SJSA1 (cell line): ENCODE data around the gene COPS6. TPM values are rescaled to one million over a fixed set of nuclear protein-coding genes. Genes with fewer than 3 reads are reported as not detected.
"Not testable (repeated sequence)": the region's sequence is repeated elsewhere in the genome, so short reads cannot be mapped to it uniquely, and the experiment has no call there.

ENCODE experiments used
- DNase-seq, 2 experiments: peaks; one replicate each; pipeline ENCODE4 v3.0.0-alpha.2; 2015 to 2020; ENCODE audit warnings: low spot score in 2 of 2, low read depth in 1 of 2
- H3K27ac ChIP-seq: fragments of 250-450 bp; sonication (Bioruptor Pico); 2 replicates; pipeline ENCODE4 v1.5.1; 2020; ENCODE audit warnings: mild to moderate bottlenecking, moderate library complexity
- H3K27me3 ChIP-seq: fragments of 250-450 bp; sonication (Bioruptor Pico); replicated peaks from 2 replicates; pipeline ENCODE4 v1.5.1; 2020; ENCODE audit warnings: mild to moderate bottlenecking, moderate library complexity
- H3K36me3 ChIP-seq: fragments of 250-450 bp; sonication (Bioruptor Pico); 2 replicates; pipeline ENCODE4 v1.5.1; 2020; ENCODE audit warnings: mild to moderate bottlenecking
- H3K4me1 ChIP-seq: fragments of 250-450 bp; sonication (Bioruptor Pico); replicated peaks from 2 replicates; pipeline ENCODE4 v1.6.1; 2021; ENCODE audit warnings: mild to moderate bottlenecking
- H3K4me3 ChIP-seq: fragments of 250-450 bp; sonication (Bioruptor Pico); 2 replicates; pipeline ENCODE4 v1.5.1; 2020; ENCODE audit warnings: mild to moderate bottlenecking
- H3K9me3 ChIP-seq: fragments of 250-450 bp; sonication (Bioruptor Pico); replicated peaks from 2 replicates; pipeline ENCODE4 v1.5.1; 2020; ENCODE audit warnings: mild to moderate bottlenecking
- total RNA-seq: library from RNA; depleted of rRNA; stranded (reverse); fragments of >200 nt; shearing (Covaris generic); gene quantifications from 2 replicates; pipeline ENCODE4 v1.2.3, GENCODE V29; 2014

The COPS6 gene
- total RNA-seq, 1 experiment from 2014 or later: 111 TPM

- Histone ChIP-seq H3K9me3 (no peaks in the 10 kb centered on the region), H3K36me3 (peaks cover 12% of the 10 kb centered on the region), H3K4me3 (peak overlapping the region; percentile 64), H3K27ac (peak overlapping the region; percentile 93; the same call in 1 of the 2 replicates), H3K4me1 (peaks cover 9% of the 10 kb centered on the region), H3K27me3 (no peaks in the 10 kb centered on the region)
- peak in 1 of 2 experiments; percentile 65 for DNase-seq
These were observed 31.4 kb downstream of the COPS6 start for GRCh38 chr7:100119970-100120732.

- Histone ChIP-seq H3K36me3 (peaks cover 14% of the 10 kb centered on the region; the same call in 1 of the 2 replicates), H3K27ac (no peak overlapping the region), H3K27me3 (no peaks in the 10 kb centered on the region), H3K4me1 (peaks cover 9% of the 10 kb centered on the region), H3K4me3 (peak overlapping the region; percentile 64), H3K9me3 (no peaks in the 10 kb centered on the region)
- no peak for DNase-seq
These were observed 31.9 kb downstream of the COPS6 start for GRCh38 chr7:100120733-100121036.

- no peak overlapping the region for H3K4me3 ChIP-seq
These were observed 33.3 kb downstream of the COPS6 start for GRCh38 chr7:100122067-100122466.

GRCh38 chr7:100122568-100122967 is 33.8 kb downstream of the COPS6 start:
- Histone ChIP-seq H3K4me1 (peaks cover 18% of the 10 kb centered on the region), H3K36me3 (peaks cover 12% of the 10 kb centered on the region; the same call in 1 of the 2 replicates), H3K4me3 (no peak overlapping the region), H3K27me3 (no peaks in the 10 kb centered on the region), H3K27ac (no peak overlapping the region), H3K9me3 (no peaks in the 10 kb centered on the region)
- no peak for DNase-seq

More at GRCh38 chr7:100122067-100122466, 33.3 kb downstream of the COPS6 start:
- DNase-seq: no peak
- Histone ChIP-seq H3K4me1 (peaks cover 14% of the 10 kb centered on the region), H3K36me3 (peaks cover 14% of the 10 kb centered on the region; the same call in 1 of the 2 replicates), H3K27ac (no peak overlapping the region), H3K9me3 (no peaks in the 10 kb centered on the region), H3K27me3 (no peaks in the 10 kb centered on the region)

GRCh38 chr7:100124301-100125230 is 35.8 kb downstream of the COPS6 start:
- Histone ChIP-seq H3K4me1 (peaks cover 24% of the 10 kb centered on the region), H3K9me3 (no peaks in the 10 kb centered on the region), H3K36me3 (peaks cover 5% of the 10 kb centered on the region; the same call in 1 of the 2 replicates), H3K27me3 (no peaks in the 10 kb centered on the region), H3K4me3 (no peak overlapping the region), H3K27ac (no peak overlapping the region)
- no peak for DNase-seq

GRCh38 chr7:100126239-100126930 is 37.6 kb downstream of the COPS6 start:
- no peak for DNase-seq
- Histone ChIP-seq H3K27me3 (no peaks in the 10 kb centered on the region), H3K27ac (peak overlapping the region; percentile 85), H3K9me3 (no peaks in the 10 kb centered on the region), H3K4me3 (peak overlapping the region; percentile 64), H3K36me3 (peaks cover 5% of the 10 kb centered on the region; the same call in 1 of the 2 replicates), H3K4me1 (peaks cover 20% of the 10 kb centered on the region)

GRCh38 chr7:100126931-100127865 is 38.4 kb downstream of the COPS6 start, which contains the start of gene MBLAC1:
Gene MBLAC1, plus strand, starts transcription at chr7:100126967. Its CDS starts 429 bp downstream, at chr7:100127396.
- peak within 1 kb of the TSS; percentile 64 for H3K4me3 ChIP-seq
- H3K27me3 ChIP-seq: no peaks in the 10 kb centered on the region
- peaks cover 5% of the 10 kb centered on the region; the same call in 1 of the 2 replicates for H3K36me3 ChIP-seq
- H3K4me1 ChIP-seq: peaks cover 21% of the 10 kb centered on the region
- H3K9me3 ChIP-seq: no peaks in the 10 kb centered on the region
- peak; percentile 88 to 90 for DNase-seq
- H3K27ac ChIP-seq: peak within 1 kb of the TSS; percentile 85

- no peak overlapping the region for H3K27ac ChIP-seq
- DNase-seq: no peak
These were observed 39.3 kb downstream of the COPS6 start for GRCh38 chr7:100127866-100128636.

GRCh38 chr7:100128637-100128963 is 39.8 kb downstream of the COPS6 start:
- Histone ChIP-seq H3K4me1 (peaks cover 24% of the 10 kb centered on the region), H3K4me3 (no peak overlapping the region), H3K27ac (no peak overlapping the region), H3K9me3 (no peaks in the 10 kb centered on the region), H3K27me3 (no peaks in the 10 kb centered on the region), H3K36me3 (peaks cover 5% of the 10 kb centered on the region; the same call in 1 of the 2 replicates)
- no peak for DNase-seq

More at GRCh38 chr7:100127866-100128636, 39.3 kb downstream of the COPS6 start:
- peaks cover 5% of the 10 kb centered on the region; the same call in 1 of the 2 replicates for H3K36me3 ChIP-seq
- peak overlapping the region; percentile 64 for H3K4me3 ChIP-seq
- peaks cover 24% of the 10 kb centered on the region for H3K4me1 ChIP-seq
- no peaks in the 10 kb centered on the region for H3K27me3 ChIP-seq
- H3K9me3 ChIP-seq: no peaks in the 10 kb centered on the region

- H3K27ac ChIP-seq, H3K9me3 ChIP-seq, H3K36me3 ChIP-seq, H3K27me3 ChIP-seq, H3K4me3 ChIP-seq, DNase-seq: not testable (repeated sequence)
- H3K4me1 ChIP-seq: peaks cover 24% of the 10 kb centered on the region
These were observed 41.4 kb downstream of the COPS6 start for GRCh38 chr7:100130220-100130607.

- no peak overlapping the region for H3K27ac ChIP-seq
- 0 out of 2 replicates have a peak, but pooled peaks cover 2% of the 10 kb centered on the region for H3K27me3 ChIP-seq
- H3K9me3 ChIP-seq: no peaks in the 10 kb centered on the region
- 0 out of 2 replicates have a peak, but pooled peaks cover 2% of the 10 kb centered on the region for H3K36me3 ChIP-seq
- DNase-seq: peak; percentile 65 to 73
- H3K4me1 ChIP-seq: peaks cover 24% of the 10 kb centered on the region
- H3K4me3 ChIP-seq: no peak overlapping the region
These were observed 42.1 kb downstream of the COPS6 start for GRCh38 chr7:100130608-100131453.
